SU-DHL-6 (cell line): ENCODE measurements around the gene SLC45A1.

Experiments
- H2AFZ ChIP-seq: fragments of 200-600 bp; sonication (generic); 2 replicates; pipeline ENCODE4 v1.6.1; 2014; ENCODE audit warnings: low read depth, mild to moderate bottlenecking, moderate library complexity, mixed read lengths, antibody characterized with exemption, low read length; ENCODE audit not compliant: severe bottlenecking
- H3F3A ChIP-seq: fragments of 200-600 bp; shearing (Covaris generic); 2 replicates; pipeline ENCODE4 v1.6.0; 2016; ENCODE audit warnings: antibody characterized with exemption, mild to moderate bottlenecking; ENCODE audit not compliant: insufficient read depth
- H3K27ac ChIP-seq: fragments of 200-600 bp; sonication (generic); 2 replicates; pipeline ENCODE4 v1.5.1; 2016; ENCODE audit warnings: low read depth, mild to moderate bottlenecking, low read length, moderate library complexity, mixed read lengths
- H3K27me3 ChIP-seq: fragments of 200-600 bp; sonication (generic), shearing (Covaris generic); 2 replicates; pipeline ENCODE4 v1.6.0; 2014; ENCODE audit warnings: mild to moderate bottlenecking, low read length
- H3K36me3 ChIP-seq: fragments of 200-600 bp; sonication (generic); 2 replicates; pipeline ENCODE4 v1.6.1; 2014; ENCODE audit warnings: mild to moderate bottlenecking, low read length, mixed read lengths
- H3K4me2 ChIP-seq: fragments of 300-600, 200-600 bp; shearing (Covaris generic), sonication (generic); 2 replicates; pipeline ENCODE4 v1.6.0; 2014; ENCODE audit warnings: low read length, low read depth, mild to moderate bottlenecking; ENCODE audit not compliant: poor library complexity, severe bottlenecking
- H3K4me3 ChIP-seq: fragments of 200-600 bp; sonication (generic); 2 replicates; pipeline ENCODE4 v1.5.1; 2014; ENCODE audit warnings: antibody characterized with exemption, low read length, mild to moderate bottlenecking, mixed read lengths; ENCODE audit not compliant: insufficient read depth, poor library complexity, severe bottlenecking
- H3K79me2 ChIP-seq: fragments of 200-600 bp; sonication (generic); 2 replicates; pipeline ENCODE4 v1.6.1; 2014; ENCODE audit warnings: mild to moderate bottlenecking, low read length, moderate library complexity; ENCODE audit not compliant: insufficient read depth
- H3K9ac ChIP-seq: fragments of 200-600 bp; sonication (generic); 2 replicates; pipeline ENCODE4 v1.7.0; 2014; ENCODE audit warnings: mild to moderate bottlenecking, low read length
- H3K9me2 ChIP-seq: fragments of 200-600 bp; sonication (generic); replicated peaks from 2 replicates; pipeline ENCODE4 v1.6.1; 2014; ENCODE audit warnings: low read length; ENCODE audit not compliant: insufficient read depth
- H3K9me3 ChIP-seq: fragments of 200-600 bp; sonication (generic); 2 replicates; pipeline ENCODE4 v1.6.1; 2014; ENCODE audit warnings: low read length, mixed read lengths; ENCODE audit not compliant: insufficient read depth
- H4K20me1 ChIP-seq: fragments of 200-600 bp; sonication (generic); 2 replicates; pipeline ENCODE4 v1.6.1; 2014; ENCODE audit warnings: low read depth, mild to moderate bottlenecking, antibody characterized with exemption, low read length, moderate library complexity, mixed read lengths
- EZH2phosphoT487 ChIP-seq: fragments of 200-600 bp; sonication (generic), shearing (Covaris generic); conservative IDR thresholded peaks from 2 replicates; pipeline ENCODE4 v1.6.1; 2018; ENCODE audit warnings: mild to moderate bottlenecking, antibody characterized with exemption, low read length, moderate library complexity, mixed read lengths
- TF ChIP-seq, protein P1 (sequence below): fragments of 200-600 bp; sonication (generic); IDR thresholded peaks from one replicate; pipeline ENCODE4 v1.5.1; 2017; ENCODE audit warnings: antibody characterized with exemption, mild to moderate bottlenecking, low read length, moderate library complexity; ENCODE audit not compliant: insufficient read depth, poor library complexity, severe bottlenecking

The SLC45A1 gene

GRCh38 chr1:8377271-8377981 lies 59.5 kb downstream of the SLC45A1 start:
- peaks cover 94% of the 10 kb centered on the region for H3K79me2 ChIP-seq
- H3K9ac ChIP-seq = no peak overlapping the region
- H3K36me3 ChIP-seq = peaks cover 20% of the 10 kb centered on the region
- peaks cover 56% of the 10 kb centered on the region; the same call in 1 of the 2 replicates for H4K20me1 ChIP-seq
- no peaks in the 10 kb centered on the region for H3K9me2 ChIP-seq
- no peaks in the 10 kb centered on the region for H3K9me3 ChIP-seq
- H3K4me3 ChIP-seq = no peak overlapping the region
- TF ChIP-seq, protein P1, sequence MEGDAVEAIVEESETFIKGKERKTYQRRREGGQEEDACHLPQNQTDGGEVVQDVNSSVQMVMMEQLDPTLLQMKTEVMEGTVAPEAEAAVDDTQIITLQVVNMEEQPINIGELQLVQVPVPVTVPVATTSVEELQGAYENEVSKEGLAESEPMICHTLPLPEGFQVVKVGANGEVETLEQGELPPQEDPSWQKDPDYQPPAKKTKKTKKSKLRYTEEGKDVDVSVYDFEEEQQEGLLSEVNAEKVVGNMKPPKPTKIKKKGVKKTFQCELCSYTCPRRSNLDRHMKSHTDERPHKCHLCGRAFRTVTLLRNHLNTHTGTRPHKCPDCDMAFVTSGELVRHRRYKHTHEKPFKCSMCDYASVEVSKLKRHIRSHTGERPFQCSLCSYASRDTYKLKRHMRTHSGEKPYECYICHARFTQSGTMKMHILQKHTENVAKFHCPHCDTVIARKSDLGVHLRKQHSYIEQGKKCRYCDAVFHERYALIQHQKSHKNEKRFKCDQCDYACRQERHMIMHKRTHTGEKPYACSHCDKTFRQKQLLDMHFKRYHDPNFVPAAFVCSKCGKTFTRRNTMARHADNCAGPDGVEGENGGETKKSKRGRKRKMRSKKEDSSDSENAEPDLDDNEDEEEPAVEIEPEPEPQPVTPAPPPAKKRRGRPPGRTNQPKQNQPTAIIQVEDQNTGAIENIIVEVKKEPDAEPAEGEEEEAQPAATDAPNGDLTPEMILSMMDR = no peak
- TF ChIP-seq EZH2phosphoT487 = no peak
- H2AFZ ChIP-seq = no peak overlapping the region
- no peak overlapping the region for H3K4me2 ChIP-seq
- no peak overlapping the region for H3K27ac ChIP-seq
- H3F3A ChIP-seq = peaks cover 11% of the 10 kb centered on the region; the same call in 1 of the 2 replicates
- no peaks in the 10 kb centered on the region for H3K27me3 ChIP-seq

- no peak overlapping the region for H3K27ac ChIP-seq
Observed at GRCh38 chr1:8378178-8378577, 60.3 kb downstream of the SLC45A1 start.

DNA sequence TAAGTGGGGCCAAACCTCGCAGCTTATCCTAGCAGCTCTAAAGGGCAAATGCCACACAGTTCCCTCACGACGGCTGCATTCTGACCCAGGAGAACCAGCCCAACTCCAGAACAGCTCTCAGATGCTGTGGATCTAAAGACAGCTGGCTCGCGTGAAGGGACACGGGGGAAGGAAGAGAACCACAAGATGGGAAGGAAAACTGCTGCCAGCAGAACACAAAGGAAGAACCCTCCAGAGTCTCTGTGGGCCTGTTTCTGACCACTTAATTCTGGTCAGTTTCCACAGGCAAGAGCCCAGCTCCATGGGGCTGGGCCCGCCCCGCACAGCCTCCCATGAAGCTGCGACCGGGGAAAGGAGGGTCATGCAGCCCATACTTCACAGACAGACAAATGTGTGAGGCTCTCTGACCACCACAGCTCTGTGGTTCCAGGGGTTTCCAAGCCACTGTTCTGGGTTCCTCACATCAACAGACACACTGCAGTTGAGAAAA lies 61.1 kb downstream of the SLC45A1 start:
- Histone ChIP-seq H3K9me2 (no peaks in the 10 kb centered on the region), H3K27ac (no peak overlapping the region), H2AFZ (no peak overlapping the region), H3K4me3 (no peak overlapping the region), H3F3A (peaks cover 11% of the 10 kb centered on the region; the same call in 1 of the 2 replicates), H3K79me2 (peaks cover 93% of the 10 kb centered on the region), H3K27me3 (no peaks in the 10 kb centered on the region), H4K20me1 (peaks cover 47% of the 10 kb centered on the region; the same call in 1 of the 2 replicates), H3K9ac (no peak overlapping the region), H3K9me3 (no peaks in the 10 kb centered on the region), H3K4me2 (no peak overlapping the region), H3K36me3 (peaks cover 17% of the 10 kb centered on the region)
- TF ChIP-seq EZH2phosphoT487 = no peak
- TF ChIP-seq, protein P1 = no peak

More at GRCh38 chr1:8378178-8378577, 60.3 kb downstream of the SLC45A1 start:
- H4K20me1 ChIP-seq = peaks cover 48% of the 10 kb centered on the region; the same call in 1 of the 2 replicates
- H3K9me3 ChIP-seq = no peaks in the 10 kb centered on the region
- no peaks in the 10 kb centered on the region for H3K9me2 ChIP-seq
- no peak overlapping the region for H3K4me3 ChIP-seq
- H3K36me3 ChIP-seq = peaks cover 17% of the 10 kb centered on the region
- H3K9ac ChIP-seq = no peak overlapping the region
- H3K79me2 ChIP-seq = peaks cover 94% of the 10 kb centered on the region
- no peak overlapping the region for H2AFZ ChIP-seq
- no peak overlapping the region for H3K4me2 ChIP-seq
- TF ChIP-seq EZH2phosphoT487 = no peak
- TF ChIP-seq, protein P1 = no peak
- peaks cover 11% of the 10 kb centered on the region; the same call in 1 of the 2 replicates for H3F3A ChIP-seq
- no peaks in the 10 kb centered on the region for H3K27me3 ChIP-seq
